AG04450 (cell line): Measurements from ENCODE around the gene TMEM130. TPM values are rescaled to one million over a fixed set of nuclear protein-coding genes. Genes with fewer than 3 reads are reported as not detected.

ENCODE experiments used
- CTCF ChIA-PET: fragments of 300-600, 350-600 bp; formaldehyde crosslinking; extraction: SDS; loops from one replicate; lab custom pipeline; 2022; ENCODE audit warnings: antibody characterized with exemption, inconsistent platforms; lab: Charles Lee
- POLR2A ChIA-PET: fragments of 350-600 bp; formaldehyde crosslinking; extraction: SDS; loops from one replicate; lab custom pipeline; 2021; ENCODE audit warnings: antibody characterized with exemption, inconsistent platforms; lab: Yijun Ruan, JAX
- DNase-seq: peaks from one replicate; pipeline ENCODE4 v3.0.0-alpha.2; 2011; ENCODE audit warnings: low read depth, low spot score
- H3K27ac ChIP-seq: one replicate; pipeline ENCODE4 v1.5.1; 2012; ENCODE audit warnings: low read depth, low read length, control low read depth
- H3K27me3 ChIP-seq: one replicate; pipeline ENCODE4 v1.6.0; 2012; ENCODE audit warnings: low read length; ENCODE audit not compliant: control insufficient read depth, insufficient read depth
- H3K4me3 ChIP-seq: 2 replicates; pipeline ENCODE4 v1.5.1; 2011; ENCODE audit warnings: mild to moderate bottlenecking, low read depth, low read length, control low read depth
- H3K9me3 ChIP-seq: 2 replicates; pipeline ENCODE4 v1.5.1; 2012; ENCODE audit warnings: low read length; ENCODE audit not compliant: control insufficient read depth, insufficient read depth
- polyA plus RNA-seq: library from polyadenylated mRNA; depleted of rRNA; stranded (reverse); fragments of >200 nt; gene quantifications from 2 replicates; pipeline ENCODE4 v1.2.3, GENCODE V29; 2011
- TF ChIP-seq, protein P1 (sequence below): IDR thresholded peaks from 2 replicates; pipeline ENCODE4 v1.5.1; 2011; ENCODE audit warnings: low read depth, low read length, control low read depth, inconsistent platforms

Gene TMEM130
- polyA plus RNA-seq, 1 experiment: 7.0 TPM

DNA sequence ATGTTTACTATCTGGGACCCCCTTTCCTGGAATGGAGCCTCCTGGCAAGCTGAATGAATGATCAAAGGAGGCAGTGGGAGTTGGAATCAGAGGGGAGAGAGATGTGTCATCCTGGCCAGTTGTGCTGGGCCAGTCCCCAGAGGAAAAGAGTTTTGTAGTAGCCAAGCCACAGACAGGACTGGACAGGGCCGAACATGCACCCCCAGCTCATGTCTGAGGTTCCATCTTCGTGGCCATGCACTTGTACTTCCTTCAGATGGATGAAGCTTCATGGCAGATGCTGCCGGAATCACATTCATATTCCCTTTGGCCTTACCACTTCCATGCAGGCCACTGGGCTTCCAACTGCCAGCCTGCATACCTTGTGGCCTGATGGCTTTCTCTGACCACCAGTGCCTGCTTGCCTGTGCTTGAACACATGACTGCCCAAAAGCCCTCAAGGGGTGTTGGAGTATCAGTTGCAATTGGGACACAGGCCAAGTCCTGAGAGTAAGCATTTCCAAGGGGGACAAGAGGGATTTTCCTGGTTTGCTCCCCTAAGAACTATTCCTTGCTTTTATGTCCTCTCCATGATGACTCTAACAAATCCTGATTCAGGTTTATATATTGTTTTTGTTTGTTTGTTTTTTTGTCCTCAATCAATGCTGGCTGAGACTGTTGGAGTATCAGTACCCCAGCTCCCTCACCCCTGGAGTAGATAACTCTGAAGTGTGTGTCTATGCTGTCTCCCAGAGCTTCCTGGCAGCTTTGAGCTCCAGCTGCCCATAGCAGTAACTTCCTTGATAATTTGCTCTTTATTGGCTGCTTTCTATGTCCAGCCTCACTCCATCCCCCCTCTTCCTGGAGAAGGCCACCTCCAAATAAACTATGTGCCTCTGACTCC, 63.6 kb downstream of the TMEM130 start:
- POLR2A ChIA-PET: no interaction called here

DNA sequence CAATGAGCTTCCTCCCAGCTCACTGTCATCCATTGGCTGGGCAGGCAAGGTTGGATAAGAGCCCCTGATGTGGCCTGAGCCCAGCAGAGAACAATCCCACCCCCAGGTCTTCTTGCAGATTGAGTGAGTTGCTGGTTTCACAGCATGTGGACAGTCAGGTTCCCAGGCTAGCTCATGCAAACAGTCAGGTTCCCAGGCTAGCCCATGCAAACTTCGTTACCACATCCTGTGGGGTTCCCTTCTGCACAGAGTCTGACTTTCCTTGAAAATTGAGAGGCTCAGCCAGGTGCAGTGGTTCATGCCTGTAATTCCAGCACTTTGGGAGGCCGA, 67.1 kb downstream of the TMEM130 start:
- CTCF ChIA-PET: no interaction called here
- H3K27ac ChIP-seq: no peak overlapping the region
- POLR2A ChIA-PET: no interaction called here

More for the DNA sequence above, 63.6 kb downstream of the TMEM130 start:
- no peak for DNase-seq
- CTCF ChIA-PET: no interaction called here
- TF ChIP-seq, protein P1, sequence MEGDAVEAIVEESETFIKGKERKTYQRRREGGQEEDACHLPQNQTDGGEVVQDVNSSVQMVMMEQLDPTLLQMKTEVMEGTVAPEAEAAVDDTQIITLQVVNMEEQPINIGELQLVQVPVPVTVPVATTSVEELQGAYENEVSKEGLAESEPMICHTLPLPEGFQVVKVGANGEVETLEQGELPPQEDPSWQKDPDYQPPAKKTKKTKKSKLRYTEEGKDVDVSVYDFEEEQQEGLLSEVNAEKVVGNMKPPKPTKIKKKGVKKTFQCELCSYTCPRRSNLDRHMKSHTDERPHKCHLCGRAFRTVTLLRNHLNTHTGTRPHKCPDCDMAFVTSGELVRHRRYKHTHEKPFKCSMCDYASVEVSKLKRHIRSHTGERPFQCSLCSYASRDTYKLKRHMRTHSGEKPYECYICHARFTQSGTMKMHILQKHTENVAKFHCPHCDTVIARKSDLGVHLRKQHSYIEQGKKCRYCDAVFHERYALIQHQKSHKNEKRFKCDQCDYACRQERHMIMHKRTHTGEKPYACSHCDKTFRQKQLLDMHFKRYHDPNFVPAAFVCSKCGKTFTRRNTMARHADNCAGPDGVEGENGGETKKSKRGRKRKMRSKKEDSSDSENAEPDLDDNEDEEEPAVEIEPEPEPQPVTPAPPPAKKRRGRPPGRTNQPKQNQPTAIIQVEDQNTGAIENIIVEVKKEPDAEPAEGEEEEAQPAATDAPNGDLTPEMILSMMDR: no peak
- H3K27me3 ChIP-seq: no peaks in the 10 kb centered on the region
- H3K9me3 ChIP-seq: peaks cover 15% of the 10 kb centered on the region
- H3K27ac ChIP-seq: no peak overlapping the region
- no peak overlapping the region for H3K4me3 ChIP-seq

DNA sequence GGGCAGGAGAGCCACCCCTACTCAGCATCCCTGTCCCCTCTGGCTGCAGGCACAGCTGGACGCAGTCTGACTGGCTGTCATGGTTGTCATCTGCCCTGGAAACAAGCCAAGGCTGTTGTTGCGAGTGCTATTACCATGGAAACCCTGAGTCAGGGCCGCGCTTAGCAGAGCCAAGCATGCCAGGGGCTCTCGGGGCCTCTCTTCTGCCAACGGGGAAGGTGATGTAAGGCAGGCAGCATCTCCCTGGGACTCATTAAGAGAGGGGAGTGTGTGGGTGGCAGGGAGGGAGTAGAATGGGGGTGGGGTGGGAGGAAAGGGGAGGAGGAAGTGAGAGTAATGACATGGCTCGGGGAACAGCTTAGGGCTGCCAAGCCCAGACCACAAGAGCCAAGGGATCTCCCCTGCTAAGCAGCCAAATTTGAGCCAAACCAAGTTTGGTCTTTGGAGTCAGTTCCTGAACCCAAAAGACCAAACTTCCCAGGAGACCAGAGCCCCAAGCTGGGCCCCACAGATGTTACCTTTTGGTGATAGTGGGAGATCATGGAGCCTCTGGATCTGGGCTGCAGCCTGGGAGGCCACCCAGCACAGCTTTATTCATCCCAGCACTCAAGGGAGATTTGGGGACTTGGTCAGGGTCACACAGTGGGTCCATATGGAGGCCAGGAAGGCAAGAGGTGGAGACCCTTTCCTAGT, 67.6 kb downstream of the TMEM130 start:
- no peak for DNase-seq
- Histone ChIP-seq H3K4me3 (no peak overlapping the region), H3K27me3 (no peaks in the 10 kb centered on the region), H3K27ac (no peak overlapping the region), H3K9me3 (peaks cover 8% of the 10 kb centered on the region)
- ChIA-PET POLR2A (no interaction called here), CTCF (no interaction called here)
- TF ChIP-seq, protein P1: no peak

More for the DNA sequence above, 67.1 kb downstream of the TMEM130 start:
- TF ChIP-seq, protein P1: no peak
- H3K9me3 ChIP-seq: peaks cover 8% of the 10 kb centered on the region
- H3K4me3 ChIP-seq: no peak overlapping the region
- no peak for DNase-seq
- no peaks in the 10 kb centered on the region for H3K27me3 ChIP-seq

- H3K9me3 ChIP-seq: peaks cover 8% of the 10 kb centered on the region
- DNase-seq: no peak
- CTCF ChIA-PET: no interaction called here
Measured at GRCh38 chr7:98800996-98801395, 68.8 kb downstream of the TMEM130 start.

More at GRCh38 chr7:98800996-98801395, 68.8 kb downstream of the TMEM130 start:
- TF ChIP-seq, protein P1: no peak
- POLR2A ChIA-PET: no interaction called here
- Histone ChIP-seq H3K4me3 (no peak overlapping the region), H3K27ac (no peak overlapping the region), H3K27me3 (no peaks in the 10 kb centered on the region)
